Stimulated activated CD4-positive, alpha-beta T cell treated with anti-CD3 and anti-CD28 coated beads, Interleukin-12 subunit alpha, Interleukin-12 subunit beta, amount 100 ng/mL, for 24 hours (primary cell): ENCODE results near the gene ATF7IP2.
"Not testable (repeated sequence)": the region's sequence is repeated elsewhere in the genome, so short reads cannot be mapped to it uniquely, and the experiment has no call there.

ENCODE experiments used
- DNase-seq, 2 experiments: peaks; one replicate each; pipeline ENCODE4 v3.0.0-alpha.2; 2020; ENCODE audit warnings: low read depth in 2 of 2

The ATF7IP2 gene

DNA sequence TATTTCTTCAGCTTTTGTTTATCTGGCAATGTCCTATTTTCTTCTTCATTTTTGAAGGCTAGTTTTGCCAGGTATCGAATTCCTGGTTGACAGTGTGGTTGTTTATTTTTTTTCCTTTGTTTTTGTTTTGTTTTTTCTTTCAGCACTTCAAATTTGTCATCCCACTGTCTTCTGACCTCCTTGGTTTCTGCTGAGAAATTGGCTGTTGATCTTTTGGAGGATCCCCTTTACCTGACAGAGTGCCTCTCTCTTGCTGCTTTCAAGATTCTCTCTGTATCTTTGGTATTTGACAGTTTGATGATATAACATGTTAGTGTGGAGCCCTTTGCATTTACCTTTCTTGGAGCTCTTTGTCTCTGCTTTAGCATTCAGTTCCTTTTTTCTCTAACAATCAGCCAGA, 9.6 kb upstream of the ATF7IP2 start:
- no peak for DNase-seq

DNA sequence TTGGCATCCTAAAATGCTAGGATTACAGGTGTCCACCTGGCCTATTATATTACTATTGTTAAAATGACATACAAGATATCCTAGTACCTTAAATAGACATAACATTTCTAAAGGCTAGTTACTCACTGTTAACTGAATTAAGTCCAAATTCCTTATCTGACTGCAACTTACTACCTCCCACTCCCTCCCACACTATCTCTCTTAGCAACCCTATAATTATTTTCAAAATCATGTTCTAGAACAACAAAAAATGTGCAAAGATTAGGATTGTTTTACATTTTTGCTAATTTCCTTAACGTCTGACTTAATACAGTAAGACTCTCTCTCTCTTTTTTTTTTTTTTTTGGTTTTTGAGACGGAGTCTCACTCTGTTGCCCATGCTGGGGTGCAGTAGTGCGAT, 2.2 kb upstream of the ATF7IP2 start:
- no peak for DNase-seq

DNA sequence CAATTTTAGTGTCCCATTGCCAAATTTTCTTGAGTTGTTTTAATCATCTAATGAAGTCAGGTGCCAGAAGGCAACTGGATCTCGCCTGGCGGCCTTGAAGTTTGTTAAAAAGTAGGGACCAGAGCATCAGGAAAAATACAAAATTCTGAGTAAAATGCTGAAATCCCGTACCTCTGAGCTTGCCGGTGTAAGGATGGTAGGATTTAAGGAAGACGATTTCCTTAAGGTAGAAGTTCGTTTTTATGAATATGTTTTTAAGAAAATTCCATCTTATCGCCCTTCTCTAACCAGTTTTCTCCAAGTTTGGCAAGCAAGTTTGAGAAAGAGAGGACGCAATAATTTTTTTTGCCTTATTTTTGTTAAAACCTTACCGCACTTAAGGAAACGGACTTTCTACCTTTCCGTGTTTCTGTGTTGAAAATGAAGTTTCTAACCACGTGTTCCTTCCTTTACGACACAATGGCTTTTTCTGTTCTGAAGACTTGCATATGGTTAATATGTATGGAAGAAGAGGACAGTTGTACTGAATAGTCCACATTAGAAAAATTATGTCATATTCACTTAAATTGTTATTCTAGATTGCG, 748 bp downstream of the ATF7IP2 start:
- no peak for DNase-seq

DNA sequence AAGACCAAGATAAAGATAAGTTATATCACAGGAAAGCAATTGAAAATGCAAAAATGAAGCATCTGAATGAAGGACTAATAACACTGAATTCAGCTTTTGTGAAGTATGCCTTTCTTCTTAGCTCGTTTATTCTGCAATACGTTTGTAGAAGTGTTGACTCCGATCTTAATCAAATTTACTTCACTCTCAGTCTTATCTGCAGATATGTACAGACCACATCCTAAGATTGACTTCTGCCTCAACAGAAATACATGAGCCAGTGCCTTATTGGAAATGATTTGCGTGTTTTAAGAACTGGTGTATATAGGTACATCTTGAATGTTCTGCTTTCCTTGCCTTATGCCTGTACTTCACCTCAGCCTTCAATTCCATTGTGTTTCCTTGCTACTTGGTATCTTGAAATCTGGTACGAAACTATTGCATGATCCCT, 1.3 kb downstream of the ATF7IP2 start:
- no peak for DNase-seq

DNA sequence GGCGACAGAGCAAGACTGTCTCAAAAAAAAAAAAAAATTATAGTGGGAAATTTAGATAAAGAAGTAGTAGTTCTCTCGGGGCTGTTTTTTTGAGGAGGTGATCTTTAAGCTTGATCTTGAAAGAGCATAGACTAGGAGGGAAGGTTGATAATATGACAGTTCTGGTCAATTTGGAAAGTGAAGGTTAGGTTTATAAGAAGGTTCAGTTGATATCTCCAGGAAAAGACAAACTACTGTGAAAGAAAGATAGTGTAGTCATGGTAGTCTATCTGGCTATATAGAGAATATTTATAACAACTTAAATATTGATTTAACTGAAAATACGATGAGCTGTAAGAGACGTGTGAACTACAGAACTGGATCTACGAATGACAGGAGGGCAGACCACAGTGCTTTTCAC, 3.1 kb downstream of the ATF7IP2 start:
- no peak for DNase-seq

DNA sequence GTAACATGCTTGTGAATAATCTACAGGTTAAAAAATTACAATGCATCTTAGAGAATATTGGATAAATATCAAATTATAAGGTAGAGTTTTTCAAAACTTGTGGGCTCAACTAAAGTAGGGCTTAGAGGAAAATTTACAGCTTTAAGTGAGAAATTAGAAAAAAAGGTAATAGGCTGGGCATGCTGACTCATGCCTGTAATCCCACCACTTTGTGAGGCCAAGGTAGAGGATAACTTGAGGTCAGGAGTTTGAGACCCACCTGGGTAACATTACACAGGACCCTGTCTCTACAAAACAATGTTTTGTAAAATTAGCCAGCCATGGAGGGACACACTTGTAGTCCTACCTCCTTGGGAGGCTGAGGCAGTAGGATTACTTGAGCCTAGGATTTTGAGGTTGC, 4.5 kb downstream of the ATF7IP2 start:
- no peak for DNase-seq

DNA sequence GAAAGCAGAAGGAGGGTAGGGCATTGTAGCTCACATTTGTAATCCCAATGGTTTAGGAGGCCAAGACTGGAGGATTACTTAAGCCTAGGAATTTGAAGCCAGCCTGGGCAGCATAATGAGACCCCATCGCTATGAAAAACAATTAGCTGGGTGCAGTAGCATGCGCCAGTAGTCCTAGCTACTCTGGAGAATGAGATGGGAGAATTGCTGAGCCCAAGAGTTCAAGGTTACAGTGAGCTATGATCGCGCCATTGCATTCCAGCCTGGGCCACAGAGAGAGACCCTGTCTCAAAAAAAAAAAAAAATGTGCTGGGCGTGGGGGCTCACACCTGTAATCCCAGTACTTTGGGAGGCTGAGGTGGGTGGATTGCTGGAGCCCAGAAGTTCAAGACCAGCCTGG, 5.0 kb downstream of the ATF7IP2 start:
- DNase-seq: no peak

DNA sequence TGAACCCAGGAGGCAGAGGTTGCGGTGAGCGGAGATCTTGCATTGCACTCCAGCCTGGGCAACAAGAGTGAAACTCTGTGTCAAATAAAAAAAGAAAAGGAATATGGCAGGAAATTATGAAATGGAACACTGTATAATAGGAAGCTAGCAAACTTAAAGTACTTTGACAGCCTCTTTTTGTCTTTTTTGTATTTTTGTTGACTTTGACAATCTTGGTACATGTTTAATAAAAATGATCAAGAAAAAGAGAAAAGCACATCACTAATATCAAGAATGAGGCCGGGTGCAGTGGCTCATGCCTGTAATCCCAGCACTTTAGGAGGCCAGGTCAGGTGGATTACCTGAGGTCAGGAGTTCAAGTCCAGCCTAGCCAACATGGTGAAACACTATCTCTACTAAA, 5.5 kb downstream of the ATF7IP2 start:
- DNase-seq: no peak

DNA sequence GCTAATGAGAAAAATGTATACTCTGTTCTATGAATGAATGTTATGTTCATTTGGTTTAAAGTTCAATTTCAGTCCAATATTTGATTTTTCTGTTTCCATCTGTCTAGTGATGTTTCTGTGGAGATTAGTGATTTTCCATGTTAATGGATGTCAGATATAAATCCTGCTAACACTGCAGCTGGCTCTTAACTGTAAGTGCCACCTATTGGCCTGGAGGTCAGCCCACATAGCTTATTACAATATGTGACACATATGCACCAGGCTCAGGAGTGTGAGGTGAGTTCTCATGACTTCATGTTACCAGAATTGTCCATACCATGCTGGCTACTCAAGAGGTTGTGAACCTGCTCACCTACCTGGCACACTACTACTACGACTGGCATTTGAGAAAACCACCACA, 17.1 kb downstream of the ATF7IP2 start:
- DNase-seq: no peak

DNA sequence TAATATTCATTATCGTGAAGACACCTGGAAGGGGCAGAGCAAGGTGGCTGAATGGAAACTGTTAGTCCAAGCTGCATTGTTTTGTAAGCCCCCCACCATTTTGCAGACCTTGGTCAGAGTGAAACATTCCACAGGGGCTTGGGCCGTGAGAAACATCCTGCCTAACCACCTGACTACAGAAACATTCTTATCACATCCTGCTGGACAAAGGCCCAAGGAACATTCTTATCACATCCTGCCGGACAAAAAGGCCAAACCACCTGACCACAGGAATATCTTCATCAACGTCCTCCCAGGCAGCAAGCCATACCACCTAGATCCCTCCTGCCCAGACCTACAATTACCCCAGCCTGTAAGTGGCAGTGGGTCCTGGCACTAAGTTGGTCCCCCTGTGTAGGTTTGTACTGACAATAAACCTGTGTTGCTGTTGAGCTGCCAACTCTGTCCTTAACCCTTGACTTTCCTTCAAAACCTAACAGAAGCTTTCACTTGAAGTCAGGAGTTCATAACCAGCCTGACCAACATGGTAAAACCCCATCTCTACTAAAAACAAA, 19.6 kb downstream of the ATF7IP2 start:
- DNase-seq: no peak

DNA sequence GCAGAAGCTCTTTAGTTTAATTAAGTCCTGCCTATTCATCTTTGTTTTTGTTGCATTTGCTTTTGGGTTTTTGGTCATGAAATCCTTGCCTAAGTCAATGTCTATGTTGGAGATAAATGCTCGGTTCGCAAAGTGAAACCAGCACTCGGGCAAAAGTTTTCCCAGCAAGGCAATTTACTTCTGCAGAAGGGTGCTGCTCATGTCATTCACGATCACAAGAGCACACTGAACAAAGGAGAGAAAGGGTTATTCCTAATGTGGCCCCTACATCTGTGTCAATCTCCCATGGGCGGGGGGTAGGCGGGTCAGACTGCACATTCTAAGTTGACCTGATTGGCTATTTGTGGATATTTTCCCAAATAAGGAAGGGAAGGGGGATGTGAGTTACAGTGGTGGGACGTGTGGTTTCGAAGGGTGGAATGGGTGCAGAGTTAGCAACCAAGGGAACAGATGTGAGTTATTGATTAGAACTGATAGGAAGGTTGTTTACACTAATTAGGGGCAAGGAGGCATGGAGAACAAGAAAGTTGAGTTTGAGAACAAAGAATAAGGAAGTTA, 23.0 kb downstream of the ATF7IP2 start:
- DNase-seq: no peak

DNA sequence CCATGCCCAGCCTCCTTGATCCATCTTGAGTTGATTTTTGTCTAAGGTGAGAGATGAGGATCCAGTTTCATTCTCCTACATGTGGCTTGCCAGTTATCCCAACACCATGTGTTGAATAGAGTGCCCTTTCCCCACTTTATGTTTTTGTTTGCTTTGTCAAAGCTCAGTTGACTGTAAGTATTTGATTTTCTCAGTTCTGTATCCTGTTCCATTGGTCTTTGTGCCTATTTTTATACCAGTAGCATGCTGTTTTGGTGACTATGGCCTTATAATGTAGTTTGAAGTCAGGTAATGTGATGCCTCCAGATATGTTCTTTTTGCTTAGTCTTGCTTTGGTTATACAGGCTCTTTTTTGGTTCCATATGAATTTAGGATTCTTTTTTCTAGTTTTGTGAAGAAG, 23.9 kb downstream of the ATF7IP2 start:
- not testable (repeated sequence) for DNase-seq

DNA sequence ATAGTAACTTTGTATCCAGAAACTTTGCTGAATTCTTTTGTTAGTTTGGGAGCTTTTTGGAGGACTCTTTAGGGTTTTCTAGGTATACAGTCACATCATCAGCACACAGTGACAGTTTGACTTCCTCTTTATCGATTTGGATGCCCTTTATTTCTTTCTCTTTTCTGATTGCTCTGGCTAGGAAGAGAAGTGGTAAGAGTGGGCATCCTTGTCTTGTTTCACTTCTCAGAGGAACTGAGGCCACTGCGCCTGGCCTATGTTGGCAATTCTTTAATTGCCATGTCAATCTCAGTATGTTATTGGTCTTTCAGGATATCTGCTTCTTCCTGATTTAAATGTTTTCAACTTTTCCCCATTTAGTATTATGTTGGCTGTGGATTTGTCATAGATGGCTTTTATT, 24.6 kb downstream of the ATF7IP2 start:
- DNase-seq: no peak

DNA sequence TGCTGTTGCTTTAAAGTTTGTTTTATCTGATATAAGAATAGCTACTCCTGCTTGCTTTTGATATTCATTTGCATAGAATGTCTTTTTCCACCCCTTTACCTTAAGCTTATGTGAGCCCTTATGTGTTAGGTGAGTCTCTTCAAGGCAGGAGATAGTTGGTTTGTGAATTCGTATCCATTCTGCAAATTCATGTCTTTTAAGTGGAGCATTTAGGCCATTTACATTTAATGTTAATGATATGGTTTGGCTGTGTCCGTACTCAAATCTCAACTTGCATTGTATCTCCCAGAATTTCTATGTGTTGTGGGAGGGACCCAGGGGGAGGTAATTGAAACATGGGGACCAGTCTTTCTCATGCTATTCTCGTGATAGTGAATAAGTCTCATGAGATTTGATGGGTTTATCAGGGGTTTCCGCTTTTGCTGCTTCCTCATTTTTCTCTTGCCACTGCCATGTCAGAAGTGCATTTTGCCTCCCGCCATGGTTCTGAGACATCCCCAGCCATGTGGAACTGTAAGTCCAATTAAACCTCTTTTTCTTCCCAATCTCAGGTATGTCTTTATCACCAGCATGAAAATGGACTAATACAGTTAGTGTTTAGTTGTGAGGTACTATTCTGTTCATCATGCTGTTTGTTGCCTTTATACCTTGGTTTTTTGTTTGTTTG, 27.2 kb downstream of the ATF7IP2 start:
- DNase-seq: no peak

DNA sequence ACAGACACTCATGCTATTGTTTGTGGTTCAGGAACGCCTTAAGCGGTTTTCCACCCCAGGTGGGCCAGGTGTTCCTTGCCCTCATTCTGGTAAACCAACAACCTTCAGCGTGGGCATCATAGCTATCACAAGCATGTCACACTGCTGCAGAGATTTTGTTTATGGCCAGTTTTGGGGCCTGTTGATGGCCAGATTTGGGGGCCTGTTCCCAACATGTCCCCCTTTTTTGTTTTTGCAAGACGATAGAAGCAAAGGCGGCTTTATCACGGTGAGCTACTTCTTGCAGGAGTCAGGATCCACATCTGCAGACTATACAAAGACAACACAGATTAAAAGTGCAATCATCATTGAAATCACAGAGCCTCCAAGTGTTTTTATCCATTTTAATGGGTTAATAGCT, 32.3 kb downstream of the ATF7IP2 start:
- DNase-seq: not testable (repeated sequence)

DNA sequence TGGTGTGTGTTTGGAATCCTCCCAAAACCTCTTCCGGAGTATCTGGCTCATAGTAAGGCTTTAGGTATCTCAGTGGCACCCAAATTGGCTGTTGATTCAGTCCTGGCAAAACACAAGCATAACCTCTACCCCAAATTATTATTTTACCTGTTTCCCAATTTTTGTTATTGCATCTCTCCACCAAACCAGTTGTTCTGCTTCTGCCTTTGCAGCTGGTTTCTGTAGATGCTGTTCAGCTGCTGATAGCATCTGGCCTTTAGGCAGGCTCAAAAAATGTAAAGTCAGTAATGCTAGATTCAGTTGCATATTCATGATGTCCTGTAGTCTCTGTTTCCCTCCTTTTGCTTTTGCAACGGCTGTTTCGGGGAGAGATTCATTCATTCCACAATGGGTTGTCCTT, 33.8 kb downstream of the ATF7IP2 start:
- no peak for DNase-seq

DNA sequence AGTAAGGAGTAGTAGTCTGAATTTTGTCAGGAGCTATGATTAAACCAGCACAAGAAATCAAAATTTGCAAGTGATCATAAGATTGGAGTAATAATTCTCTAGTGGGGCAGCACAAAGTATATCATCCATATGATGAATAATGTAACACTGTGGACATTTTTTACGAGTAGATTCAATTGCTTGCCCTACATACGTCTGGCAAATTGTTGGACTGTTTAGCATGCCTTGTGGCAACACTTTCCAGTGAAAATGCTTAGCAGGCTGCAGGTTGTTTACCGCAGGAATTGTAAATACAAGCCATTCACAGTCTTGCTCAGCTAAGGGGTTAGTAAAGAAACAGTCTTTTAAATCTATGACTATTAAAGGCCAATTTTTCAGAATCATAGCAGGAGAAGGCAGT, 35.7 kb downstream of the ATF7IP2 start:
- no peak for DNase-seq

DNA sequence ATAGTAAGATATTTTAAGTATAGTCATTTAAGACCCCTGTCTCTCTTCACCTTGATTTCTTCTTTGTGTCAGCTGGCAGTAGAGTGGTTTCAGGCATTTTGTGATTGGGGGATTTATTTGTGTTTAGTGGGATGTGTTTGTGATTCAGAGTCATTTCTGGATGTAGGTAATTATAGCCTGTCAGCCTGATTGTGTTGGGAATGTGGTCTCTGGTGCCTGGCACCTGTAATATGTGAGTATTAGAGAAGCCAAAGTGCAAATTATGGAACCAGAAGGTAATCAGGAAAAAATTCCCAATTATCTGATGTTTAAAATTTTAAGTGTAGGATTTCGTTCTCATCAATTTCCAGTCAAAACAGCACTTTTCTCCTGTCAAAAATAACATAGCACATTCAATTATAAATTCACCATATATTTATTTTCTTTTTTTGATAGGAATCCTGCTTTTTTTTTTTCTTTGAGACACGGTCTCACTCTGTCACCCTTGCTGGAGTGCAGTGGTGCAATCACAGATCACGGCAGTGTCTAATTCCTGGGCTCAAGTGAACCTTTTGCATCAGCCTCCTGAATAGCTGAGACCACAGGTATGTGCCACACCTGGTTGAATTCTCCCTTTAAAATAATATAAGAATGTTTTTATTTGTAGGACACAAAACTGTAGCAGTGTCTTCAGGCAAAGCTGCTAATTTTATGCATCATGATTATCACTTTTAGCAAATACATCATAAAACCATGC, 42.7 kb downstream of the ATF7IP2 start:
- no peak for DNase-seq

DNA sequence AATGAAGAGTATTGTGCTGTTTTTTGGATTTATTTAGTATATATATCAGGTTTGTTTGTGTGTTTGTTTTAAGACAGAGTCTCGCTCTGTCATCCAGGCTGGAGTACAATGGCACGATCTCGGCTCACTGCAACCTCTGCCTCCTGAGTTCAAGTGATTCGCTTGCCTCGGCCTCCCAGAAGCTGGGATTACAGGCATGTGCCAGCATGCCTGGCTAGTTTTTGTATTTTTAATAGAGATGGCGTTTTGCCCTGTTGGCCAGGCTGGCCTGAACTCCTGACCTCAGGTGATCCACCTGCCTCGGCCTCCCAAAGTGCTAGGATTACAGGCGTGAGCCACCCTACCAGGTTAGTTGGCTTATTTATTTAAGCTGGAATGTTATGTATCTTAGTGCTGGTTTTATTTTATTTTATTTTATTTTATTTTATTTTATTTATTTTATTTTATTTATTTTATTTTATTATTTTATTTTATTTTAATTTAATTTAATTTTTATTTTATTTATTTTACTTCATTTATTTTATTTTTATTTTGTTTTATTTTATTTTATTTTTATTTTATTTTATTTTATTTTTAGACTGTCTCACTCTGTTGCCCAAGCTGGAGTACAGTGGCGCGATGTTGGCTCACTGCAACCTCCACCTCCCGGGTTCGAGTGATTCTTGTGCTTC, 43.6 kb downstream of the ATF7IP2 start:
- not testable (repeated sequence) for DNase-seq

DNA sequence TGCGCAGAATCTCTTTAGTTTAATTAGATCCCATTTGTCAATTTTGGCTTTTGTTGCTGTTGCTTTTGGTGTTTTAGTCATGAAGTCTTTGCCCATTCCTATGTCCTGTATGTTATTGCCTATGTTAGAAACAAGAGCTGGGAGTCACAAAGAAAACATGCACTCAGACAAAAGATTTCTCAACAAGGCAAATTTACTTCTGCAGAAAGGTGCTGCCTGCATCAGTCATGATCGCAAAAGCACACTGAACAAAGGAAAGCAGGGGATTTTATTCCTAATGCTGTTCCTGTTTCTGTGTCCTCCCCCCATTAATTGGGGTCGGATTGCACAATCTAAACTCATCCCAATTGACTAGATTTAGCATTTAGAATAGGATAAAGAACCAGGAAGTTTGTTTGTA, 55.9 kb downstream of the ATF7IP2 start:
- no peak for DNase-seq

DNA sequence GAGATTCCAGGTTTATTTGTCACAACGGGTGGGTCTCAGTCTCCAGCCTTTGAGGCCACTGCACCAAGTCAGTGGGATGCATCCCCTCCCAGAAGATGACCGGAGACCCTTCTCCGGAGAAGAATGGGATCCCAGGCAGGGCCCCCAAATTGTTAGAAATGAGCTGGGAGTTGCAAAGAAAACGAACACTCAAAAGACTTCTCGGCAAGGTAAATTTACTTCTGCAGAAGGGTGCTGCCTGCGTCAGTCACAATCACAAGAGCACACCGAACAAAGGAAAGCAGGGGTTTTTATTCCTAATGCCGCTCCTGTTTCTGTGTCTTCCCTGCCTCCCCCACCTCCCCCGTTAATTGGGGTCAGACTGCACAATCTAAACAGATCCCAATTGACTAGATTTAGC, 61.4 kb downstream of the ATF7IP2 start:
- no peak for DNase-seq
